Thyroid gland (tissue), 4 donors: ENCODE measurements around the gene TBC1D1. TPM values are rescaled to one million over a fixed set of nuclear protein-coding genes. Genes with fewer than 3 reads are reported as not detected.
A peak's percentile ranks its signal among the peaks of the same experiment; 100 is the strongest.

Source experiments
- DNase-seq, 2 donors: peaks; one replicate each; pipeline ENCODE4 v3.0.0-alpha.2; 2019
- H3K27ac ChIP-seq, 3 donors: fragments of 200-600 bp; sonication (generic); 1 replicate in 2 of 3; 2 replicates in 1 of 3; pipeline ENCODE4 v1.5.1; 2016 to 2019; ENCODE audit warnings: mild to moderate bottlenecking in 1 of 3, moderate library complexity in 1 of 3
- H3K27me3 ChIP-seq: fragments of 200-600 bp; sonication (generic); one replicate; pipeline ENCODE4 v1.5.1; 2019
- H3K36me3 ChIP-seq, 2 donors: fragments of 200-600 bp; sonication (generic); one replicate each; pipeline ENCODE4 v1.5.1; 2016 to 2019
- H3K4me1 ChIP-seq, 2 donors: fragments of 200-600 bp; sonication (generic); one replicate each; pipeline ENCODE4 v1.5.1; 2017 to 2019
- H3K4me3 ChIP-seq, 3 donors: fragments of 200-600 bp; sonication (generic); replicated peaks in 1 of 3; 1 replicate in 2 of 3; 2 replicates in 1 of 3; pipeline ENCODE4 v1.5.1; 2016; ENCODE audit warnings: mild to moderate bottlenecking in 1 of 3
- H3K9me3 ChIP-seq: fragments of 200-600 bp; sonication (generic); one replicate; pipeline ENCODE4 v1.5.1; 2017
- POLR2A ChIP-seq, 2 donors: fragments of 450-650 bp; IDR thresholded peaks; one replicate each; pipeline ENCODE4 v1.6.1; 2017; ENCODE audit warnings: antibody characterized with exemption in 2 of 2, mild to moderate bottlenecking in 2 of 2, moderate library complexity in 1 of 2
- WGBS, 2 donors: methylation state at CpG; one replicate each; pipeline ENCODE4 v1.1.5; 2017; 5-methylcytosine and 5-hydroxymethylcytosine counted together
- intact Hi-C: fragments of 100-400 bp; cut with DNase I; formaldehyde crosslinking; loops from one replicate; pipeline ENCODE4 v1.15.1; 2023
- total RNA-seq, 4 donors: library from RNA; depleted of rRNA; stranded (reverse); fragments of >200 nt; gene quantifications; one replicate each; pipeline ENCODE4 v1.2.3, GENCODE V29; 2016
- TF ChIP-seq, protein P1 (sequence below), 6 experiments: fragments of 200-600 bp in 3 of 6; fragments of 450-650 bp in 3 of 6; sonication (generic) in 3 of 6; IDR thresholded peaks; one replicate each; pipeline ENCODE4 v1.5.1; 2016 to 2019; ENCODE audit warnings: antibody characterized with exemption in 6 of 6, mild to moderate bottlenecking in 2 of 6, inconsistent platforms in 1 of 6, moderate library complexity in 1 of 6

The TBC1D1 gene
- total RNA-seq, 4 donors from 2014 or later = 192 to 284 (median 230) TPM

- H3K9me3 ChIP-seq = no peaks in the 10 kb centered on the region
- intact Hi-C loops = no loop called here
- no peaks in the 10 kb centered on the region for H3K27me3 ChIP-seq
- no peak overlapping the region for H3K4me3 ChIP-seq
- DNase-seq = no peak
- H3K4me1 ChIP-seq = peaks cover 0 to 4% of the 10 kb centered on the region in 2 donors
- H3K36me3 ChIP-seq = peaks cover under 1 to 11% of the 10 kb centered on the region in 2 donors
- TF ChIP-seq, protein P1, sequence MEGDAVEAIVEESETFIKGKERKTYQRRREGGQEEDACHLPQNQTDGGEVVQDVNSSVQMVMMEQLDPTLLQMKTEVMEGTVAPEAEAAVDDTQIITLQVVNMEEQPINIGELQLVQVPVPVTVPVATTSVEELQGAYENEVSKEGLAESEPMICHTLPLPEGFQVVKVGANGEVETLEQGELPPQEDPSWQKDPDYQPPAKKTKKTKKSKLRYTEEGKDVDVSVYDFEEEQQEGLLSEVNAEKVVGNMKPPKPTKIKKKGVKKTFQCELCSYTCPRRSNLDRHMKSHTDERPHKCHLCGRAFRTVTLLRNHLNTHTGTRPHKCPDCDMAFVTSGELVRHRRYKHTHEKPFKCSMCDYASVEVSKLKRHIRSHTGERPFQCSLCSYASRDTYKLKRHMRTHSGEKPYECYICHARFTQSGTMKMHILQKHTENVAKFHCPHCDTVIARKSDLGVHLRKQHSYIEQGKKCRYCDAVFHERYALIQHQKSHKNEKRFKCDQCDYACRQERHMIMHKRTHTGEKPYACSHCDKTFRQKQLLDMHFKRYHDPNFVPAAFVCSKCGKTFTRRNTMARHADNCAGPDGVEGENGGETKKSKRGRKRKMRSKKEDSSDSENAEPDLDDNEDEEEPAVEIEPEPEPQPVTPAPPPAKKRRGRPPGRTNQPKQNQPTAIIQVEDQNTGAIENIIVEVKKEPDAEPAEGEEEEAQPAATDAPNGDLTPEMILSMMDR (IDR thresholded peaks at IDR 0.05) = no peak
- TF ChIP-seq POLR2A (IDR thresholded peaks at IDR 0.05) = no peak
- no peak overlapping the region for H3K27ac ChIP-seq
- WGBS, 2 donors = 93 to 97% methylated on average over 3 of the region's 3 CpGs
Observed at GRCh38 chr4:38092701-38093100, 201.8 kb downstream of the TBC1D1 start.

GRCh38 chr4:38094419-38094818 is 203.5 kb downstream of the TBC1D1 start:
- H3K27me3 ChIP-seq = no peaks in the 10 kb centered on the region
- H3K4me3 ChIP-seq = no peak overlapping the region
- TF ChIP-seq POLR2A (IDR thresholded peaks at IDR 0.05) = no peak
- TF ChIP-seq, protein P1 (IDR thresholded peaks at IDR 0.05) = no peak
- intact Hi-C loops = no loop called here
- H3K4me1 ChIP-seq = peaks cover 1 to 4% of the 10 kb centered on the region in 2 donors
- no peak overlapping the region for H3K27ac ChIP-seq
- DNase-seq = no peak
- no peaks in the 10 kb centered on the region for H3K9me3 ChIP-seq
- WGBS, 2 donors = 77 to 78% methylated on average over 7 of the region's 7 CpGs
- peaks cover 10 to 15% of the 10 kb centered on the region in 2 donors for H3K36me3 ChIP-seq

- no peak for TF ChIP-seq POLR2A (IDR thresholded peaks at IDR 0.05)
- TF ChIP-seq, protein P1 (IDR thresholded peaks at IDR 0.05) = no peak
- no peak overlapping the region for H3K27ac ChIP-seq
Observed at GRCh38 chr4:38095691-38096090, 204.8 kb downstream of the TBC1D1 start.

DNA sequence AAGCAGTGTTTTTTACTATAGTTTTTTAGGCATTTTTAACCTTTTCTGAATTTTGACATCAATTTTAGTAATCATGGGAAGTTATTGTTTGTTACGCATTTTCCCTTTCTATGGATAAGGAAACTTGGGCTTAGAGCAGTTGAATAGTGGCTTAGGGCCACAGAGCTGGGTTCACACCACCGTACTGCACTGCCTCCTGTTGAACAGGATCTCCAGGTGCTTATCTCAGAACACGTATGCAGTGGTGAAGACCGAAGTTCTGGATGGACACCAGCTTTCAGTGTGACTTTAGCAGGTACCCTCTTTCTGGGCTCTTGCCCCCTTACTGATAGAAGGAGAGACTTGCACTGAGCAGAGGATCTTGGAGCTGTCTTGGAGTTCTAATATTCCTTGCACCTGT is 206.9 kb downstream of the TBC1D1 start:
- Histone ChIP-seq H3K27ac (no peak overlapping the region), H3K36me3 (peaks cover 9 to 11% of the 10 kb centered on the region in 2 donors), H3K4me3 (no peak overlapping the region), H3K27me3 (no peaks in the 10 kb centered on the region), H3K9me3 (no peaks in the 10 kb centered on the region), H3K4me1 (peaks cover 0 to 3% of the 10 kb centered on the region in 2 donors)
- intact Hi-C loops = no loop called here
- TF ChIP-seq, protein P1 (IDR thresholded peaks at IDR 0.05) = no peak
- TF ChIP-seq POLR2A (IDR thresholded peaks at IDR 0.05) = no peak
- DNase-seq = no peak
- 94 to 98% methylated on average over 4 of the region's 4 CpGs for WGBS, 2 donors

More at GRCh38 chr4:38095691-38096090, 204.8 kb downstream of the TBC1D1 start:
- intact Hi-C loops = no loop called here
- Histone ChIP-seq H3K27me3 (no peaks in the 10 kb centered on the region), H3K4me1 (peaks cover 3 to 4% of the 10 kb centered on the region in 2 donors), H3K4me3 (no peak overlapping the region), H3K36me3 (peaks cover 7 to 10% of the 10 kb centered on the region in 2 donors), H3K9me3 (no peaks in the 10 kb centered on the region)
- WGBS, 2 donors = 97 to 98% methylated on average over 8 of the region's 8 CpGs
- no peak for DNase-seq

- Histone ChIP-seq H3K27ac (peak overlapping the region in 1 of 3 donors; percentile 20), H3K4me1 (peaks cover 0 to 3% of the 10 kb centered on the region in 2 donors), H3K9me3 (no peaks in the 10 kb centered on the region), H3K36me3 (peaks cover 16 to 21% of the 10 kb centered on the region in 2 donors), H3K27me3 (no peaks in the 10 kb centered on the region), H3K4me3 (no peak overlapping the region)
- no peak for DNase-seq
- intact Hi-C loops = no loop called here
- TF ChIP-seq POLR2A (IDR thresholded peaks at IDR 0.05) = no peak
- TF ChIP-seq, protein P1 (IDR thresholded peaks at IDR 0.05) = no peak
- 92 to 93% methylated on average over 4 of the region's 4 CpGs for whole genome bisulfite sequencing, 2 donors
Observed at GRCh38 chr4:38099020-38099600, 208.2 kb downstream of the TBC1D1 start.
